HUES64 (cell line): Measurements from ENCODE around the gene CBX4. TPM values are rescaled to one million over a fixed set of nuclear protein-coding genes. Genes with fewer than 3 reads are reported as not detected.

ENCODE experiments used
- H3K27ac ChIP-seq: 2 replicates; pipeline ENCODE4 v1.7.0; 2013; ENCODE audit warnings: low read depth, low read length, inconsistent platforms
- H3K27me3 ChIP-seq: 2 replicates; pipeline ENCODE4 v1.6.1; 2013; ENCODE audit warnings: mild to moderate bottlenecking, low read length; ENCODE audit not compliant: insufficient read depth
- H3K36me3 ChIP-seq: 2 replicates; pipeline ENCODE4 v1.6.1; 2013; ENCODE audit warnings: mild to moderate bottlenecking, low read length; ENCODE audit not compliant: insufficient read depth
- H3K4me1 ChIP-seq: 2 replicates; pipeline ENCODE4 v1.6.1; 2013; ENCODE audit warnings: mild to moderate bottlenecking, low read length, moderate library complexity; ENCODE audit not compliant: insufficient read depth
- H3K4me3 ChIP-seq: 2 replicates; pipeline ENCODE4 v1.5.1; 2013; ENCODE audit warnings: mild to moderate bottlenecking, low read length, moderate library complexity
- H3K9ac ChIP-seq: 2 replicates; pipeline ENCODE4 v1.6.1; 2013; ENCODE audit warnings: mild to moderate bottlenecking, low read depth, low read length
- H3K9me3 ChIP-seq: 2 replicates; pipeline ENCODE4 v1.6.1; 2013; ENCODE audit warnings: low read depth, low read length; ENCODE audit not compliant: insufficient read depth
- WGBS: fragments of 150-250, 120-280 bp; methylation state at CpG from one replicate; pipeline ENCODE4 v1.1.7; 2013; ENCODE audit warnings: missing lambda C conversion rate; 5-methylcytosine and 5-hydroxymethylcytosine counted together
- polyA plus RNA-seq, 2 experiments: library from polyadenylated mRNA; stranded (reverse); fragments of 50-300 nt; gene quantifications; one replicate each; pipeline ENCODE4 v1.2.3, GENCODE V29; 2013

The CBX4 gene
- 2.3 TPM for polyA plus RNA-seq (2013, experiment 1 of 2)
- 2.5 TPM for polyA plus RNA-seq (2013, experiment 2 of 2)

DNA sequence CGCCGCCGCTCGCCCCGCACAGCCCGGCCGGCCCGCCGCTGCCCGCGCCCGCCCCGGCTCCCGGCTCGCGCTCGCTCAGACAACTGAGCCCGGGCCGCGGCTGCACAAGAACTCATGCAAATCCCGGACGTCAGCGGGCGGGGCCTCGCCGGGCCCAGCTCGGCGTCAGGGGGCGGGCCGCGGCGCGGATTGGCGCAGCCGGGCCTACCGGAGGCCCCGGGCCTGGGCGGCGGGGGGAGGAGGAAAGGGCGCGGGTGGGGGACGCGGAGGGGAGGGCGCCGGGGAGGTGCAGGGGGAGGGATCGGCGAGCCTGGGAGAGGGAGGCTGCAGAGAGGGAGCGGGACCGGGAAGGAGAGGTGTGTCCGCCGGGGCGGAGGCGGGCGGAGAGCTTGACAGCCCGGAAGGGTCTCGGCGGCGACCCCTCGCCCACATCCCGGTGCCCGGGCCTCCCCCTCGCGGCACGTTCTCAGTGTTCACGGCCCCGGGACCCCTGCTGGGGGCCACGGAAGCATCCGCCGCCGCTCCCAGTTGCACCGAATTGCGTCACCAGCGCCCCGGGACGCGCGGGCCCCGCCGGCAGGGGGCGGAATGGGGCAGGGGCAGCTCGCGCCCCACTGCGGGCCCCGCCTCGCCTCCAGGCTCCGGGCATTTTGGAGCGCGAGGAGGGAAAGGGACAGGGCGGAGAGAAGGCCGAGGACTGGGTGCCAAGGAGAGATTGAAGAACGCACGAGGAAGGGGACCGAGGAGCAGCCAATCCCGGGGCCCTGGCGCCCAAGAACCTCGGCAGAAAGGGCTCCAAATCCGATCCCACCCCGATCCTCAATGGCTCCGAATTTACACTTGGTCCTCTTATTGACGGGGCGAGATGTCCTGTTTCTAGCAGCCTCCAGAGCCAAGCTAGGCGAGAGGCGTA, at the start of gene CBX4:
Gene CBX4, minus strand, starts transcription at position 85 of the 913 bp plus-strand sequence. CDS start 189 bp downstream, outside the sequence.
- H3K27ac ChIP-seq: peak within 1 kb of the TSS; percentile 70; the same call in 1 of the 2 replicates
- peak within 1 kb of the TSS; percentile 61 for H3K4me3 ChIP-seq
- no peaks in the 10 kb centered on the region for H3K36me3 ChIP-seq
- H3K4me1 ChIP-seq: peaks cover 21% of the 10 kb centered on the region
- WGBS: 2% methylated on average over 103 of the region's 103 CpGs
- H3K27me3 ChIP-seq: peaks cover 90% of the 10 kb centered on the region
- no peak within 1 kb of the TSS; the same call in 1 of the 2 replicates for H3K9ac ChIP-seq
- no peaks in the 10 kb centered on the region; the same call in 1 of the 2 replicates for H3K9me3 ChIP-seq

DNA sequence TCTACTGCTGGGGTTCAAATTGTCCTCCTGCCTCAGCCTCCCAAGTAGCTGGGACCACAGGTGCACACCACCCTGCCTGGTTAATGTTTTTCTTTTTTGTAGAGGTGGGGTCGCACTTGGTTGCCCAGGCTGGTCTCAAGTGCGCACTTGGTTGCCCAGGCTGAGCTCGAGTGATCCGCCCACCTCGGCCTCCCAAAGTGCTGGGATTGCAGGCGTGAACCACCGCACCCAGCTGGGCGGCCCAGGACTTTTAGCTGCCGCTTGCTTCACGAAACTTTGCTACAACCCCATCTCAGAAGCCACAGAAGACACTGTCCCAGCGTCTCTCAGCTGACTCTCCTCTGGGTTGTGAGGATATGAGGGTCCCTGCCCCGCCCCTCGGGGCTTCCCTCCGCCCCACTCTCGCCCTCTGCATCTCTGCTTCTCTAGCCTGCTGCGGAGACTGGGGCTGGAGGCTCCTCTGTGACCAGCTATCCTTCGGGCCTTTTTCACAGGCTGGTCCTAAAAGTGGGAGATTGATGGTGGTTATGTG, 48.8 kb upstream of the CBX4 start:
- Histone ChIP-seq H3K4me1 (no peaks in the 10 kb centered on the region), H3K9me3 (no peaks in the 10 kb centered on the region), H3K9ac (no peak overlapping the region), H3K4me3 (no peak overlapping the region), H3K27me3 (no peaks in the 10 kb centered on the region), H3K36me3 (no peaks in the 10 kb centered on the region), H3K27ac (no peak overlapping the region)
- WGBS: 93% methylated on average over 17 of the region's 17 CpGs

DNA sequence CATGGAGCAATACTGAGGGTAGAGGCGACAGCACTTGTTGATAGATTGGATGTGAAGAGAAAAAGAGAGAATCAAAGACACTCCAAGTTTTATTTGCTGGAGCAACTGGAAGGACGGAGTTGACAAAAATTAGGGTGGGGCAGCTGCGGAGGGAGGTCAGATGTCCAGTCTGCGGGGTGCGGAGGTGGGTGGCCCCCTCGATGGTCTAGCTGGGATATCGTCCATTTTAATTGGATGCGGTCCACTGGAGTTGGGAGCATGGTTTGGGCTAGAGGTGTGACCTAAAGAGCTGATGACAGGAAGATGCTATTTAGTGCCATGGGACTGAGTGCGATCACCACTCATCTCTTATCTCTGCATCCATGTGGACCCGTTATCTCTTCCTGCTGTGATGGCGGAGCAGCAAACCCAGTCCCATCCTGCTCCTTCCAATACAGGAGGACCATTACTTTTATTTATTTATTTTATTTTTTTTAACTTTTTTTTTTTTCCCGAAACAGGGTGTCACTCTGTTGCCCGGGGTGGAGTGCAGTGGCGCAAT, 48.3 kb upstream of the CBX4 start:
- H3K36me3 ChIP-seq: no peaks in the 10 kb centered on the region
- no peaks in the 10 kb centered on the region for H3K27me3 ChIP-seq
- no peak overlapping the region for H3K9ac ChIP-seq
- H3K4me3 ChIP-seq: no peak overlapping the region
- H3K27ac ChIP-seq: no peak overlapping the region
- no peaks in the 10 kb centered on the region for H3K4me1 ChIP-seq
- H3K9me3 ChIP-seq: no peaks in the 10 kb centered on the region
- 93% methylated on average over 14 of the region's 14 CpGs for WGBS

DNA sequence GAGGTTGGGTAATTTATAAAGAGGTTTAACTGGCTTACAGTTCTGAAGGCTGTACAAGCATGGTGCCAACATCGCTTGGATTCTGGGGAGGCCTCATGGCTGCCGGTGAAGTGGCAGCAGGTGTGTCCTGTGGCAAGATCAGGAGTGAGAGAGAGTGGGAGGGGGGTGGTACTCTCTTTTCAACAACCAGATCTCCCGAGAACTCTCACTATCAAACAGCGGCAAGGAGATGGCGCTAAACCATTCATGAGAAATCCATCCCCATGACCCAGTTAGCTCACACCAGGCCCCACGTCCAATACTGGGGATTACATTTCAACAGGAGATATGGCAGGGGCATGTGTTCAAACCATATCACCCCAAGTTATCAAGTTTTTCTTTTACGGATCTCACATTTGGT, 44.0 kb upstream of the CBX4 start:
- no peak overlapping the region for H3K9ac ChIP-seq
- H3K9me3 ChIP-seq: no peaks in the 10 kb centered on the region
- H3K36me3 ChIP-seq: no peaks in the 10 kb centered on the region
- H3K4me1 ChIP-seq: no peaks in the 10 kb centered on the region
- no peak overlapping the region for H3K27ac ChIP-seq
- H3K4me3 ChIP-seq: no peak overlapping the region
- H3K27me3 ChIP-seq: no peaks in the 10 kb centered on the region
- whole genome bisulfite sequencing: 83% methylated on average over 7 of the region's 7 CpGs

DNA sequence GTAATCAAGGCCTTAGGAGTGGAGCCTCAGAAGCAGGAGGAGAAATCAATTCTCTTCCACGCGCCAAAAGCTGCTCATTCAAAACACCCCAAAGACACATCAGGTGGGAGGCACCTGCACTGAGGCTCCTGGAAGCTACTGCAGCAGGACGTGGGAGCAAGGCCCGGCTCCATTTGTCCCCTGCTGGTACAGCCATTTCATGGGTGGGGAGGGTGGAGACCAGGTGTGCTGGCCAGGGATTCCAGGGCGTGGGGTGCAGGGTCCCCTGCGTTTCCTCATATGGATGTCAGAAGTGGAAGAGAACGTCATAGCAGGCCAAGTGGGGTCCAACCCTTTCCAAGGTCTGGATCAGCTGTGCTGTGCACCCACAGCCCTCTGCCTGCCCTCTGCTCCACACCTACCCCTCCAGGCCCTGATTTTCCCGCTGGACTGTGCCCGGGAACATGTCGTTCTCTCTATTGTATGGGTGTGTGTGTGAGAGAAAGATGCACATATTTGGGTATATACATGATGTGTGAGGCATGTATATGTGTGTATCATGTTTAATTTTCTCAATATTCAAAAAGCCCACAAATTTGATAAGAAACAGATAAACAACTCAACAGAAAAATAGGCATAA, 39.2 kb upstream of the CBX4 start:
- Histone ChIP-seq H3K36me3 (no peaks in the 10 kb centered on the region), H3K27me3 (no peaks in the 10 kb centered on the region), H3K9ac (no peak overlapping the region), H3K4me3 (no peak overlapping the region), H3K4me1 (no peaks in the 10 kb centered on the region), H3K9me3 (no peaks in the 10 kb centered on the region), H3K27ac (no peak overlapping the region)
- WGBS: 94% methylated on average over 9 of the region's 10 CpGs

DNA sequence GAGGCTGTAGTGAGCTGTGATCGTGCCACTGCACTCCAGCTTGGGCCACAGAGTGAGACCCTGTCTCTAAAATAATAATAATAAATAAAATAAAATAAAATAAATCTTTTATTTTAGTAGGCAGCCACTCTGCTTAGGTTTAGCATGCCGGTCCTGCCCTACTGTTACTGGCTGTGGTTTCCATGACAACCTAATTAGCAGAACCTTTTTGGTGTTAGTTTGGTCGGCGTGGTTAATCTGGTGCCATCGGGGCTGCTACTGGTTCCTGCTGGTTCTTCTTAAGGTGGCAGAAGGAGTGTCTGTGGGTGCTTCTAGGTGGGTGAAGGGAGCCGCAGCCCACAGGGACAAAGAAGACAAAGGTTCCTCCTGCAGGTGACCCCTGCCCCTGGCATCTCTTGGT, 37.8 kb upstream of the CBX4 start:
- H3K27me3 ChIP-seq: no peaks in the 10 kb centered on the region
- no peaks in the 10 kb centered on the region for H3K36me3 ChIP-seq
- no peak overlapping the region for H3K4me3 ChIP-seq
- H3K9me3 ChIP-seq: no peaks in the 10 kb centered on the region
- 91% methylated on average over 6 of the region's 6 CpGs for WGBS
- no peak overlapping the region for H3K27ac ChIP-seq
- H3K4me1 ChIP-seq: no peaks in the 10 kb centered on the region
- H3K9ac ChIP-seq: no peak overlapping the region

DNA sequence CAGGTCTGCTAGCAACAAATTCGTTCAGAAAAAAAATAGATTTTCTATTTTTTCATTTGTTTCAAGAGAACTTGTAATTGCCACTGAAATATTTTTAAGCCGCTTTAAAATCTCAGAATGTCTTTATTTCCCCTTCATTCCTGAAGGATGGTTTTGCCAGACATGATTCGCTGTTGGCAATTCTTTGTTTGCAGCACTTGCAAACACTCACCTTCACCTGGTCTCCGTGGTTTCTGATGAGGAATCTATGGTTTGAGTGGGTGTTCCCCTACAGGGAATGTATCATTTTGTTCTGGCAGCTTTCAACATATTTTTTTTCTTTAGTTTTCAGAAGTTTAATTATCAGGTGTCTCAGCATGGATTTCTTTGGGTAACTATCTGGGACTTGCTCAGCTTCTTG, 36.3 kb upstream of the CBX4 start:
- H3K36me3 ChIP-seq: no peaks in the 10 kb centered on the region
- no peak overlapping the region for H3K9ac ChIP-seq
- no peak overlapping the region for H3K4me3 ChIP-seq
- H3K27me3 ChIP-seq: no peaks in the 10 kb centered on the region
- H3K9me3 ChIP-seq: no peaks in the 10 kb centered on the region
- H3K4me1 ChIP-seq: no peaks in the 10 kb centered on the region
- no peak overlapping the region for H3K27ac ChIP-seq
- WGBS: 92% methylated on average over 3 of the region's 4 CpGs

DNA sequence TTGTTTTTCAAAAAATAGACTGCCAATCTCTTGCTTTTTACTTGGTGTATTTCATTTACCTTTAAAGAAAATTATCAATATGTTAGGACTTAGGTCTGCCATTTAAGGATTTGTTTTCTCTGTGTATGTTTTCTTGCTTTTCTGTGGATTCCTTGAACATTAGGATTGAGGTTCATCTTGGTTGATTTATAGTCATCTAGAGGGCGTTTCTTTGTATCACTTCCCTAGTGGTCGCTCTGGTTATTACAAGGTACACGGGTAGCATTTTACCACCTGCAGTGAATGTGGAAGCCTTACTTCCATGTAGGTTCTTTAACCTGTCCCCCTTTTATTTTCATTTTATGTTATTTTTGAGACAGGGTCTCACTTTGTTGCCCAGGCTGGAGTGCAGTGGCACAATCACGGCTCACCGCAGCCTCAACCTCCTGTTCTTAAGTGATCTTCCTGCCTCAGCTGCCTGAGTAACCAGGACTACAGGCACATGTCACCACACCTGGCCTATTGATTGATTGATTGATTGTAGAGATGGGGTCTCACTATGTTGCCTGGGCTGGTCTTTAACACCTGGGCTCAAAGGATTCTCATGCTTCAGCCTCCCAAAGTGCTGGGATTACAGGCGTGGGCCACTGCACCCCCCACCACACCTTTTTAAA, 35.2 kb upstream of the CBX4 start:
- H3K4me3 ChIP-seq: no peak overlapping the region
- no peaks in the 10 kb centered on the region for H3K9me3 ChIP-seq
- 56% methylated on average over 6 of the region's 6 CpGs for WGBS
- peaks cover 6% of the 10 kb centered on the region; the same call in 1 of the 2 replicates for H3K4me1 ChIP-seq
- no peaks in the 10 kb centered on the region for H3K27me3 ChIP-seq
- H3K9ac ChIP-seq: no peak overlapping the region
- no peak overlapping the region for H3K27ac ChIP-seq
- no peaks in the 10 kb centered on the region for H3K36me3 ChIP-seq

DNA sequence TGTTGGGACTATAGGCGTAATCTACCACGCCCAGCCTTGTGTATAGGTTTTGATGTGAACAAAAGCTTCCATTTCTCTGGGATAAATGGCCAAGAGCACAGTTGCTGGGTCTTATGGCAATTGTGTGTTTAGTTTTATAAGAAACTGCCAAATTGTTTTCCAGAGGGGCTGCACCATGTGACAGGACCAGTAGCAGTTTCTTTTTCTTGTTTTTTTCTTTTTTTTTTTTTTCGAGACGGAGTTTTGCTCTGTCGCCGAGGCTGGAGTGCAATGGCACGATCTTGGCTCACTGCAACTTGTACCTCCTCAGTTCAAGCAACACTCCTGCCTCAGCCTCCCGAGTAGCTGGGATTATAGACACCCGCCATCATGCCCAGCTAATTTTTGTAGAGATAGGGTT, 34.3 kb upstream of the CBX4 start:
- Histone ChIP-seq H3K27ac (no peak overlapping the region), H3K4me1 (peaks cover 12% of the 10 kb centered on the region; the same call in 1 of the 2 replicates), H3K9me3 (no peaks in the 10 kb centered on the region), H3K4me3 (no peak overlapping the region), H3K27me3 (no peaks in the 10 kb centered on the region), H3K36me3 (no peaks in the 10 kb centered on the region), H3K9ac (no peak overlapping the region)
- WGBS: 96% methylated on average over 9 of the region's 9 CpGs

DNA sequence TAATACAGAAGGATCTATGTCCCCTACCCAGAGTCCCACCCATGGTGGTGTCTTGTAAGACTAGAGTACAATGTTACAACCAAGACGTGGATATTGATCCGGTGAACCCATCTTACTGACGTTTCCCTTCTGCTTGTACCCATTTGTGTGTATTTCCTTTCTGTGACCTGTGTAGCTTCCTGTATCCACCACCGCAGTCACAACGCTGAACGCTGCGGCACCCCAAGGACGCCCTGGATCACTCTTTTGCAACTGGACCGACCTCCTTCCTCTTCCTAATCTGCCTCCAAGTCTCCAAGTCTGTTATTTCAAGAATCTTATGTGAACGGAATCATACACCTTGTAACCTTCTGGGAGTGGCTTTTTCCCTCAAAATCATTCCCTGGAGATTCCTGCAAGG, 33.5 kb upstream of the CBX4 start:
- Histone ChIP-seq H3K4me1 (peaks cover 12% of the 10 kb centered on the region; the same call in 1 of the 2 replicates), H3K27ac (no peak overlapping the region), H3K9ac (no peak overlapping the region), H3K9me3 (no peaks in the 10 kb centered on the region), H3K36me3 (no peaks in the 10 kb centered on the region), H3K27me3 (no peaks in the 10 kb centered on the region), H3K4me3 (no peak overlapping the region)
- 90% methylated on average over 10 of the region's 10 CpGs for WGBS
